DOHH2 (cell line): ENCODE measurements around the gene EGFLAM.

Experiments
- EZH2phosphoT487 ChIP-seq: fragments of 200-600 bp; sonication (generic); IDR thresholded peaks from 2 replicates; pipeline ENCODE4 v1.6.1; 2017; ENCODE audit warnings: borderline replicate concordance, mild to moderate bottlenecking, antibody characterized with exemption, low read length, moderate library complexity, mixed read lengths
- TF ChIP-seq, protein P1 (sequence below): fragments of 200-600 bp; sonication (generic); IDR thresholded peaks from one replicate; pipeline ENCODE4 v1.5.1; 2014; ENCODE audit warnings: antibody characterized with exemption, mild to moderate bottlenecking, low read depth, low read length; ENCODE audit not compliant: poor library complexity, severe bottlenecking

- TF ChIP-seq, protein P1, sequence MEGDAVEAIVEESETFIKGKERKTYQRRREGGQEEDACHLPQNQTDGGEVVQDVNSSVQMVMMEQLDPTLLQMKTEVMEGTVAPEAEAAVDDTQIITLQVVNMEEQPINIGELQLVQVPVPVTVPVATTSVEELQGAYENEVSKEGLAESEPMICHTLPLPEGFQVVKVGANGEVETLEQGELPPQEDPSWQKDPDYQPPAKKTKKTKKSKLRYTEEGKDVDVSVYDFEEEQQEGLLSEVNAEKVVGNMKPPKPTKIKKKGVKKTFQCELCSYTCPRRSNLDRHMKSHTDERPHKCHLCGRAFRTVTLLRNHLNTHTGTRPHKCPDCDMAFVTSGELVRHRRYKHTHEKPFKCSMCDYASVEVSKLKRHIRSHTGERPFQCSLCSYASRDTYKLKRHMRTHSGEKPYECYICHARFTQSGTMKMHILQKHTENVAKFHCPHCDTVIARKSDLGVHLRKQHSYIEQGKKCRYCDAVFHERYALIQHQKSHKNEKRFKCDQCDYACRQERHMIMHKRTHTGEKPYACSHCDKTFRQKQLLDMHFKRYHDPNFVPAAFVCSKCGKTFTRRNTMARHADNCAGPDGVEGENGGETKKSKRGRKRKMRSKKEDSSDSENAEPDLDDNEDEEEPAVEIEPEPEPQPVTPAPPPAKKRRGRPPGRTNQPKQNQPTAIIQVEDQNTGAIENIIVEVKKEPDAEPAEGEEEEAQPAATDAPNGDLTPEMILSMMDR, result no peak
- no peak for TF ChIP-seq EZH2phosphoT487
These were observed 41.2 kb downstream of the EGFLAM start for GRCh38 chr5:38299585-38299984.
